GM19193 (cell line): ENCODE data around the gene MYOZ1.

Source experiments
- POLR2A ChIP-seq: IDR thresholded peaks from 4 replicates; pipeline ENCODE4 v1.6.1; 2011; ENCODE audit not compliant: insufficient read depth, insufficient read length; ENCODE audit errors: extremely low read depth

Gene MYOZ1

GRCh38 chr10:73641328-73642060, at the start of gene MYOZ1:
Gene MYOZ1 (minus strand): TSS chr10:73641474. CDS start chr10:73640017, 1,457 bp downstream.
- no peak for TF ChIP-seq POLR2A

GRCh38 chr10:73655990-73656298, 14.7 kb upstream of the MYOZ1 start, which contains the start of gene SYNPO2L:
Gene SYNPO2L (minus strand): TSS chr10:73656029. CDS start chr10:73655922, 107 bp downstream.
- TF ChIP-seq POLR2A: no peak

GRCh38 chr10:73655257-73655989, 14.1 kb upstream of the MYOZ1 start:
- TF ChIP-seq POLR2A: no peak

- TF ChIP-seq POLR2A: no peak
Measured at GRCh38 chr10:73653701-73654100, 12.4 kb upstream of the MYOZ1 start.

GRCh38 chr10:73653195-73653594, 11.9 kb upstream of the MYOZ1 start:
- no peak for TF ChIP-seq POLR2A

- TF ChIP-seq POLR2A: no peak
Measured at GRCh38 chr10:73650537-73651331, 9.5 kb upstream of the MYOZ1 start.

- TF ChIP-seq POLR2A: no peak
Measured at GRCh38 chr10:73649876-73650536, 8.7 kb upstream of the MYOZ1 start.

- no peak for TF ChIP-seq POLR2A
Measured at GRCh38 chr10:73648975-73649829, 7.9 kb upstream of the MYOZ1 start.

GRCh38 chr10:73647875-73648651, 6.8 kb upstream of the MYOZ1 start:
- no peak for TF ChIP-seq POLR2A

- TF ChIP-seq POLR2A: peak; percentile 48
Measured at GRCh38 chr10:73647211-73647874, 6.1 kb upstream of the MYOZ1 start.

GRCh38 chr10:73646598-73647041, 5.3 kb upstream of the MYOZ1 start:
- no peak for TF ChIP-seq POLR2A

- no peak for TF ChIP-seq POLR2A
Measured at GRCh38 chr10:73645251-73645650, 4.0 kb upstream of the MYOZ1 start.

- no peak for TF ChIP-seq POLR2A
Measured at GRCh38 chr10:73644767-73645166, 3.5 kb upstream of the MYOZ1 start.

GRCh38 chr10:73644015-73644743, 2.9 kb upstream of the MYOZ1 start:
- no peak for TF ChIP-seq POLR2A
